ENCODE data around the gene SERPINH1. TPM values are rescaled to one million over a fixed set of nuclear protein-coding genes. Genes with fewer than 3 reads are reported as not detected.
A peak's percentile ranks its signal among the peaks of the same experiment; 100 is the strongest.

SERPINH1 gene
- total and polyA plus RNA-seq, 2 of the 13 experiments (the other 11 are each of a cell fraction or from before 2014, with no cell fraction given), result 83.6 to 83.8 TPM

DNA sequence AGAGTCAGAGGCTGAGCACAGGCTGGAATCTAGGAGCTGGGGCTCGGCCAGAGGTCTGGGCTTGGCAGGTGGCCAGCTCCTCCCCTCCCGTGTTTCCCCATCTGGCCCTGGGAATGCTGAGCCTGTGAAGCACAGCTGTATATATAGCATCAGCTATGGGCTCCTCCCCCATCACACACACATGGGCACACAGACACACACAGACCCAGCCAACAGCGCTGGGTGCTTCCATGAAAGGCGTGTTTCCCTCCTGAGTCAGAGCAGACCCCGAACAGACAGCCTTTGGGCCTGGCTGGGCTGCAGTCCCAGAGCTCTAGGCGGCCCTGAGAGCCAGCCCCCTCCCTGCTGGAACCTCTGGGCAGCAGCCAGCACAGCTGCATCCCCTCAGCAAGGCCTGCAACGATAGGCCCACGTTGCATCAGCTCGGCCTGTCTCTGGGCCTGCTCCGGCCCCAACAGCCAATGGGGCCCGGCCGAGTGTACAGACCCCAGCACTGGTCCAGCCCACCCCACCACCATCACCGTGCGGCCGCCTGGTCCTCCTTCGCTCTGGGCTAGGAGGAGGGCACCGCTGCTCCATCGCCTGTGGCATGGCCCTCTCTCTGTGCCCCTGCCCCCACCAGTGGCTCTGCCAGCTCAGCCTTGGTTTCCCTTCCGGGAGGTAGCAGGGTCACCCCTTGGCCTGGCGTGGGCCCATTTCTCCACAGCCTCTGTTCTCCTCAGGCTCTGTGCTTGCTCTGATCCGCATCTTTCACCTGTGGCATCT lies 7.6 kb upstream of the SERPINH1 start (continued):
- TF ChIP-seq MAZ (IDR thresholded peaks at IDR 0.05; ENCODE audit: borderline replicate concordance, low read depth, low read length) (0 out of 2 replicates have a peak, but pooled peaks have one; percentile 6), MAZ (CRISPR knock-in tag; IDR thresholded peaks at IDR 0.05; ENCODE audit: low read depth) (peak; percentile 57; the same call in 1 of the 2 replicates), NFYB (CRISPR knock-in tag; IDR thresholded peaks at IDR 0.05) (peak; percentile 58), RARA (CRISPR knock-in tag; IDR thresholded peaks at IDR 0.05) (no peak), KAT8 (CRISPR knock-in tag; IDR thresholded peaks at IDR 0.05) (no peak), ZEB1 (IDR thresholded peaks at IDR 0.05; ENCODE audit: insufficient replicate concordance, low read depth) (no peak), TBX2 (CRISPR knock-in tag; IDR thresholded peaks at IDR 0.05; ENCODE audit: borderline replicate concordance) (no peak), FOXJ3 (CRISPR knock-in tag; IDR thresholded peaks at IDR 0.05; ENCODE audit: borderline replicate concordance) (no peak), RARG (CRISPR knock-in tag; IDR thresholded peaks at IDR 0.05; ENCODE audit: low read depth) (no peak), NFKBIZ (CRISPR knock-in tag; IDR thresholded peaks at IDR 0.05) (no peak), GABPB1 (CRISPR knock-in tag; IDR thresholded peaks at IDR 0.05) (peak; percentile 71), KMT2B (CRISPR knock-in tag; IDR thresholded peaks at IDR 0.05) (no peak), SNRNP70 (IDR thresholded peaks at IDR 0.05; ENCODE audit: low read depth, low read length) (no peak), CC2D1A (CRISPR knock-in tag; IDR thresholded peaks at IDR 0.05) (no peak)
- TF ChIP-seq, protein P1, sequence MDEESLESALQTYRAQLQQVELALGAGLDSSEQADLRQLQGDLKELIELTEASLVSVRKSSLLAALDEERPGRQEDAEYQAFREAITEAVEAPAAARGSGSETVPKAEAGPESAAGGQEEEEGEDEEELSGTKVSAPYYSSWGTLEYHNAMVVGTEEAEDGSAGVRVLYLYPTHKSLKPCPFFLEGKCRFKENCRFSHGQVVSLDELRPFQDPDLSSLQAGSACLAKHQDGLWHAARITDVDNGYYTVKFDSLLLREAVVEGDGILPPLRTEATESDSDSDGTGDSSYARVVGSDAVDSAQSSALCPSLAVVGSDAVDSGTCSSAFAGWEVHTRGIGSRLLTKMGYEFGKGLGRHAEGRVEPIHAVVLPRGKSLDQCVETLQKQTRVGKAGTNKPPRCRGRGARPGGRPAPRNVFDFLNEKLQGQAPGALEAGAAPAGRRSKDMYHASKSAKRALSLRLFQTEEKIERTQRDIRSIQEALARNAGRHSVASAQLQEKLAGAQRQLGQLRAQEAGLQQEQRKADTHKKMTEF (CRISPR knock-in tag; IDR thresholded peaks at IDR 0.05), result no peak
- TF ChIP-seq, protein P2, sequence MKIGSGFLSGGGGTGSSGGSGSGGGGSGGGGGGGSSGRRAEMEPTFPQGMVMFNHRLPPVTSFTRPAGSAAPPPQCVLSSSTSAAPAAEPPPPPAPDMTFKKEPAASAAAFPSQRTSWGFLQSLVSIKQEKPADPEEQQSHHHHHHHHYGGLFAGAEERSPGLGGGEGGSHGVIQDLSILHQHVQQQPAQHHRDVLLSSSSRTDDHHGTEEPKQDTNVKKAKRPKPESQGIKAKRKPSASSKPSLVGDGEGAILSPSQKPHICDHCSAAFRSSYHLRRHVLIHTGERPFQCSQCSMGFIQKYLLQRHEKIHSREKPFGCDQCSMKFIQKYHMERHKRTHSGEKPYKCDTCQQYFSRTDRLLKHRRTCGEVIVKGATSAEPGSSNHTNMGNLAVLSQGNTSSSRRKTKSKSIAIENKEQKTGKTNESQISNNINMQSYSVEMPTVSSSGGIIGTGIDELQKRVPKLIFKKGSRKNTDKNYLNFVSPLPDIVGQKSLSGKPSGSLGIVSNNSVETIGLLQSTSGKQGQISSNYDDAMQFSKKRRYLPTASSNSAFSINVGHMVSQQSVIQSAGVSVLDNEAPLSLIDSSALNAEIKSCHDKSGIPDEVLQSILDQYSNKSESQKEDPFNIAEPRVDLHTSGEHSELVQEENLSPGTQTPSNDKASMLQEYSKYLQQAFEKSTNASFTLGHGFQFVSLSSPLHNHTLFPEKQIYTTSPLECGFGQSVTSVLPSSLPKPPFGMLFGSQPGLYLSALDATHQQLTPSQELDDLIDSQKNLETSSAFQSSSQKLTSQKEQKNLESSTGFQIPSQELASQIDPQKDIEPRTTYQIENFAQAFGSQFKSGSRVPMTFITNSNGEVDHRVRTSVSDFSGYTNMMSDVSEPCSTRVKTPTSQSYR (CRISPR knock-in tag; IDR thresholded peaks at IDR 0.05; ENCODE audit: borderline replicate concordance), result 0 out of 2 replicates have a peak, but pooled peaks have one; percentile 35
- TF ChIP-seq, protein P3, sequence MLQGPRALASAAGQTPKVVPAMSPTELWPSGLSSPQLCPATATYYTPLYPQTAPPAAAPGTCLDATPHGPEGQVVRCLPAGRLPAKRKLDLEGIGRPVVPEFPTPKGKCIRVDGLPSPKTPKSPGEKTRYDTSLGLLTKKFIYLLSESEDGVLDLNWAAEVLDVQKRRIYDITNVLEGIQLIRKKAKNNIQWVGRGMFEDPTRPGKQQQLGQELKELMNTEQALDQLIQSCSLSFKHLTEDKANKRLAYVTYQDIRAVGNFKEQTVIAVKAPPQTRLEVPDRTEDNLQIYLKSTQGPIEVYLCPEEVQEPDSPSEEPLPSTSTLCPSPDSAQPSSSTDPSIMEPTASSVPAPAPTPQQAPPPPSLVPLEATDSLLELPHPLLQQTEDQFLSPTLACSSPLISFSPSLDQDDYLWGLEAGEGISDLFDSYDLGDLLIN (CRISPR knock-in tag; IDR thresholded peaks at IDR 0.05; ENCODE audit: borderline replicate concordance), result 0 out of 2 replicates have a peak, but pooled peaks have one; percentile 55
- TF ChIP-seq, protein P4, sequence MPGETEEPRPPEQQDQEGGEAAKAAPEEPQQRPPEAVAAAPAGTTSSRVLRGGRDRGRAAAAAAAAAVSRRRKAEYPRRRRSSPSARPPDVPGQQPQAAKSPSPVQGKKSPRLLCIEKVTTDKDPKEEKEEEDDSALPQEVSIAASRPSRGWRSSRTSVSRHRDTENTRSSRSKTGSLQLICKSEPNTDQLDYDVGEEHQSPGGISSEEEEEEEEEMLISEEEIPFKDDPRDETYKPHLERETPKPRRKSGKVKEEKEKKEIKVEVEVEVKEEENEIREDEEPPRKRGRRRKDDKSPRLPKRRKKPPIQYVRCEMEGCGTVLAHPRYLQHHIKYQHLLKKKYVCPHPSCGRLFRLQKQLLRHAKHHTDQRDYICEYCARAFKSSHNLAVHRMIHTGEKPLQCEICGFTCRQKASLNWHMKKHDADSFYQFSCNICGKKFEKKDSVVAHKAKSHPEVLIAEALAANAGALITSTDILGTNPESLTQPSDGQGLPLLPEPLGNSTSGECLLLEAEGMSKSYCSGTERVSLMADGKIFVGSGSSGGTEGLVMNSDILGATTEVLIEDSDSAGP (CRISPR knock-in tag; IDR thresholded peaks at IDR 0.05; ENCODE audit: borderline replicate concordance), result no peak; the same call in 1 of the 2 replicates

Measured in HepG2 (cell line).